Loucy (cell line): ENCODE data around the gene SORCS1.

Source experiments
- CTCF ChIP-seq: fragments of 200-600 bp; sonication (generic); conservative IDR thresholded peaks from 2 replicates; pipeline ENCODE4 v1.5.1; 2014; ENCODE audit warnings: mild to moderate bottlenecking, antibody characterized with exemption, low read length
- EZH2phosphoT487 ChIP-seq: fragments of 200-600 bp; IDR thresholded peaks from 2 replicates; pipeline ENCODE4 v1.6.1; 2018; ENCODE audit warnings: antibody characterized with exemption, mild to moderate bottlenecking, moderate library complexity, borderline replicate concordance

- TF ChIP-seq CTCF (no peak), EZH2phosphoT487 (no peak)
These were observed 81.0 kb downstream of the SORCS1 start for GRCh38 chr10:107083388-107084009.
